Measurements from ENCODE around the gene RNASE1. TPM values are rescaled to one million over a fixed set of nuclear protein-coding genes. Genes with fewer than 3 reads are reported as not detected.

The RNASE1 gene
- total and polyA plus RNA-seq, 2 donors (not counting 1 experiment from before 2014, with no cell fraction given): 0.25 to 0.81 TPM

- TF ChIP-seq CTCF (IDR thresholded peaks at IDR 0.05): no peak
- no peak for TF ChIP-seq EZH2 (IDR thresholded peaks at IDR 0.05; ENCODE audit: borderline replicate concordance, insufficient read depth, low read depth, low read length, poor library complexity, severe bottlenecking)
- Mint-ChIP-seq H3K9me3 (ENCODE audit: insufficient read depth) (peaks cover 2% of the 10 kb centered on the region), H3K27ac (no peak overlapping the region), H3K4me1 (peaks cover 3% of the 10 kb centered on the region), H3K4me3 (no peak overlapping the region), H3K27me3 (peaks cover 8% of the 10 kb centered on the region)
- Histone ChIP-seq H3K4me1 (ENCODE audit: control insufficient read depth in 2 of 2, insufficient read depth in 2 of 2, low read length in 2 of 2) (no peaks in the 10 kb centered on the region), H3K4me2 (replicated peaks; ENCODE audit: low read depth, low read length, poor library complexity, severe bottlenecking) (no peak overlapping the region), H2AFZ (ENCODE audit: insufficient read depth, low read depth, low read length, poor library complexity, severe bottlenecking) (no peak overlapping the region), H3K9ac (ENCODE audit: low read length) (no peak overlapping the region), H3K27me3 (replicated peaks in 1 of 4; ENCODE audit: control extremely low read depth in 1 of 4, control insufficient read depth in 3 of 4, insufficient read depth in 4 of 4, low read length in 3 of 4) (peaks cover 0 to 6% (median 0%) of the 10 kb centered on the region in 4 experiments), H3K27ac (ENCODE audit: low read length in 2 of 2) (no peak overlapping the region), H3K79me2 (ENCODE audit: control insufficient read depth, insufficient read depth, low read length) (no peaks in the 10 kb centered on the region), H4K20me1 (ENCODE audit: control insufficient read depth, insufficient read depth, low read length, poor library complexity, severe bottlenecking) (no peaks in the 10 kb centered on the region), H3K36me3 (replicated peaks in 1 of 2; ENCODE audit: control extremely low read depth in 1 of 2, control insufficient read depth in 1 of 2, extremely low read depth in 1 of 2, insufficient read depth in 2 of 2, low read length in 1 of 2) (no peaks in the 10 kb centered on the region), H3K9me3 (ENCODE audit: control extremely low read depth in 1 of 3, control insufficient read depth in 2 of 3, insufficient read depth in 1 of 3, low read length in 2 of 3) (peaks cover 0 to 5% (median 0%) of the 10 kb centered on the region in 3 donors), H3K4me3 (ENCODE audit: control extremely low read depth in 1 of 5, extremely low read depth in 1 of 5, insufficient read depth in 1 of 5, low read depth in 2 of 5, low read length in 4 of 5) (no peak overlapping the region)
- ChIA-PET POLR2A (no interaction called here), CTCF (no interaction called here)
- ATAC-seq (ENCODE audit: low read depth): no peak
- intact Hi-C loops (cut with micrococcal nuclease): no loop called here
- no peak for DNase-seq
These were observed 38.5 kb upstream of the RNASE1 start for GRCh38 chr14:20841096-20841495.

DNA sequence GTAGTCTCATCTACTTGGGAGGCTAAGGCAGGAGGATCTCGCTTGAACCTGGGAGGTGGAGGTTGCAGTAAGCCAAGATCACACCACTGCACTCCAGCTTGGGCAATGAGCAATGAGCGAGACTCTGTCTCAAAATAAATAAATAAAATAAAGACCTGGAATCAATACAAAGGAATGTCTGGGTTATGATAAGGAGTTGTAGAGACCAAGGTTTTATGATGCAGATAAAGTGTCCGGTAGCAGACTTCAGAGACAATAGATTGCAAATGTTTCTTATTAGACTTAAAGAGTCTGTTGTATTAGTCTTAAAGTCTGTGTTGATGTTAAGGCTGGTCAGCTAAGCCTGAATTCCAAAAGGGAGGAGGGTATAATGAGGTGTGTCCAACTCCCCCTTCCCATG, 35.2 kb upstream of the RNASE1 start:
- TF ChIP-seq CTCF (IDR thresholded peaks at IDR 0.05): no peak
- no peak for TF ChIP-seq EZH2 (IDR thresholded peaks at IDR 0.05; ENCODE audit: borderline replicate concordance, insufficient read depth, low read depth, low read length, poor library complexity, severe bottlenecking)
- 83% methylated on average over 1 of the region's 3 CpGs for WGBS (ENCODE audit: insufficient coverage)
- Histone ChIP-seq H3K9me3 (ENCODE audit: control extremely low read depth in 1 of 3, control insufficient read depth in 2 of 3, insufficient read depth in 1 of 3, low read length in 2 of 3) (peaks cover 0 to 9% (median 0%) of the 10 kb centered on the region in 3 donors), H3K9ac (ENCODE audit: low read length) (no peak overlapping the region), H2AFZ (ENCODE audit: insufficient read depth, low read depth, low read length, poor library complexity, severe bottlenecking) (no peak overlapping the region), H3K4me1 (ENCODE audit: control insufficient read depth in 2 of 2, insufficient read depth in 2 of 2, low read length in 2 of 2) (no peaks in the 10 kb centered on the region), H3K27ac (ENCODE audit: low read length in 2 of 2) (no peak overlapping the region), H3K79me2 (ENCODE audit: control insufficient read depth, insufficient read depth, low read length) (no peaks in the 10 kb centered on the region), H3K36me3 (replicated peaks in 1 of 2; ENCODE audit: control extremely low read depth in 1 of 2, control insufficient read depth in 1 of 2, extremely low read depth in 1 of 2, insufficient read depth in 2 of 2, low read length in 1 of 2) (no peaks in the 10 kb centered on the region), H3K27me3 (replicated peaks in 1 of 4; ENCODE audit: control extremely low read depth in 1 of 4, control insufficient read depth in 3 of 4, insufficient read depth in 4 of 4, low read length in 3 of 4) (peaks cover 0 to 6% (median 0%) of the 10 kb centered on the region in 4 experiments), H3K4me3 (ENCODE audit: control extremely low read depth in 1 of 5, extremely low read depth in 1 of 5, insufficient read depth in 1 of 5, low read depth in 2 of 5, low read length in 4 of 5) (no peak overlapping the region), H4K20me1 (ENCODE audit: control insufficient read depth, insufficient read depth, low read length, poor library complexity, severe bottlenecking) (no peaks in the 10 kb centered on the region), H3K4me2 (replicated peaks; ENCODE audit: low read depth, low read length, poor library complexity, severe bottlenecking) (no peak overlapping the region)
- no peak overlapping the region for H3K27ac Mint-ChIP-seq
- ChIA-PET CTCF (no interaction called here), POLR2A (no interaction called here)
- intact Hi-C loops (cut with micrococcal nuclease): no loop called here
- H3K4me3 Mint-ChIP-seq: no peak overlapping the region
- DNase-seq (no peak), ATAC-seq (ENCODE audit: low read depth) (no peak)
- peaks cover 5% of the 10 kb centered on the region for H3K27me3 Mint-ChIP-seq
- H3K9me3 Mint-ChIP-seq (ENCODE audit: insufficient read depth): no peaks in the 10 kb centered on the region
- no peaks in the 10 kb centered on the region for H3K4me1 Mint-ChIP-seq

Measured in B cell (primary cell).